Mucosa of rectum (tissue), 2 donors: ENCODE data around the gene SGPL1.
A peak's percentile ranks its signal among the peaks of the same experiment; 100 is the strongest.

ENCODE experiments used
- H3K27ac ChIP-seq, 2 donors: one replicate each; pipeline ENCODE4 v1.7.0; 2013; ENCODE audit warnings: inconsistent platforms in 2 of 2, low read depth in 2 of 2, low read length in 2 of 2
- H3K27me3 ChIP-seq, 2 donors: one replicate each; pipeline ENCODE4 v1.7.0; 2013; ENCODE audit warnings: low read length in 2 of 2; ENCODE audit not compliant: control insufficient read depth in 2 of 2, insufficient read depth in 2 of 2
- H3K36me3 ChIP-seq, 2 donors: one replicate each; pipeline ENCODE4 v1.7.0; 2013; ENCODE audit warnings: low read length in 2 of 2; ENCODE audit not compliant: control insufficient read depth in 2 of 2, insufficient read depth in 2 of 2
- H3K4me1 ChIP-seq, 2 donors: one replicate each; pipeline ENCODE4 v1.7.0; 2013; ENCODE audit warnings: low read length in 2 of 2, mild to moderate bottlenecking in 1 of 2; ENCODE audit not compliant: control insufficient read depth in 2 of 2, insufficient read depth in 2 of 2
- H3K4me3 ChIP-seq, 2 donors: one replicate each; pipeline ENCODE4 v1.7.0; 2013; ENCODE audit warnings: low read length in 2 of 2
- H3K9ac ChIP-seq, 2 donors: one replicate each; pipeline ENCODE4 v1.7.0; 2013; ENCODE audit warnings: low read length in 2 of 2, low read depth in 1 of 2, mild to moderate bottlenecking in 1 of 2
- H3K9me3 ChIP-seq, 2 donors: one replicate each; pipeline ENCODE4 v1.7.0; 2013; ENCODE audit warnings: low read length in 2 of 2; ENCODE audit not compliant: control insufficient read depth in 2 of 2
- donor health status: healthy.
- donor health status: Normal muscosa, but diverticular disease.

Gene SGPL1

GRCh38 chr10:70840836-70841235 lies 25.1 kb downstream of the SGPL1 start:
- H3K36me3 ChIP-seq = peaks cover 0 to 4% of the 10 kb centered on the region in 2 donors
- H3K4me3 ChIP-seq = no peak overlapping the region
- no peak overlapping the region for H3K27ac ChIP-seq
- no peaks in the 10 kb centered on the region for H3K27me3 ChIP-seq
- H3K9me3 ChIP-seq = peaks cover 0 to 5% of the 10 kb centered on the region in 2 donors
- H3K4me1 ChIP-seq = peaks cover 15 to 22% of the 10 kb centered on the region in 2 donors
- no peak overlapping the region for H3K9ac ChIP-seq

GRCh38 chr10:70843333-70843732 lies 27.6 kb downstream of the SGPL1 start:
- no peaks in the 10 kb centered on the region for H3K9me3 ChIP-seq
- peaks cover 21 to 25% of the 10 kb centered on the region in 2 donors for H3K4me1 ChIP-seq
- no peak overlapping the region for H3K27ac ChIP-seq
- H3K36me3 ChIP-seq = peaks cover 0 to 4% of the 10 kb centered on the region in 2 donors
- no peaks in the 10 kb centered on the region for H3K27me3 ChIP-seq
- H3K4me3 ChIP-seq = no peak overlapping the region
- no peak overlapping the region for H3K9ac ChIP-seq

GRCh38 chr10:70843776-70844489 lies 28.2 kb downstream of the SGPL1 start:
- Histone ChIP-seq H3K4me3 (no peak overlapping the region), H3K9me3 (no peaks in the 10 kb centered on the region), H3K36me3 (peaks cover 0 to 4% of the 10 kb centered on the region in 2 donors), H3K27me3 (no peaks in the 10 kb centered on the region), H3K4me1 (peaks cover 21 to 25% of the 10 kb centered on the region in 2 donors), H3K27ac (peak overlapping the region; percentile 36 to 43), H3K9ac (no peak overlapping the region)

DNA sequence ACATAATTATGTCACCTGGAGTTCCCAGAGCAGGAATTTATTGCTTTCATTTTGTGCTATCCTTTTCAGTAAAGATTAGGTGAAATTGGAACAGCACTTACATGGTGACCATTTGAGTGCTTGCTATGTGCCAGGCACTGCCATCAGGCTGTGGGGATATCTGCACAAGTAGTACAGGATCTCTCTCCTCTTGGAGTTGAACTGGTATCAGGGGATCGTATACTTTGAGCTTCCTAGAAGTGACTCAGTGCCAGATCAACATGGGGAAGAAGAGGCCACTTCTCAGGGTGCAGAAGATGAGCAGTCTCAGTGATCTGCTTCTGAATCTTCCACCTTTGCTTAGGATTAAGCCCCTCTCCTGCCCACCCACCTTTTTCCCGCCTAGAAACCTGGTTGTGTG lies 29.5 kb downstream of the SGPL1 start:
- Histone ChIP-seq H3K4me3 (no peak overlapping the region), H3K36me3 (peaks cover 0 to 6% of the 10 kb centered on the region in 2 donors), H3K4me1 (peaks cover 21 to 25% of the 10 kb centered on the region in 2 donors), H3K27ac (no peak overlapping the region), H3K9ac (no peak overlapping the region), H3K27me3 (no peaks in the 10 kb centered on the region), H3K9me3 (no peaks in the 10 kb centered on the region)

DNA sequence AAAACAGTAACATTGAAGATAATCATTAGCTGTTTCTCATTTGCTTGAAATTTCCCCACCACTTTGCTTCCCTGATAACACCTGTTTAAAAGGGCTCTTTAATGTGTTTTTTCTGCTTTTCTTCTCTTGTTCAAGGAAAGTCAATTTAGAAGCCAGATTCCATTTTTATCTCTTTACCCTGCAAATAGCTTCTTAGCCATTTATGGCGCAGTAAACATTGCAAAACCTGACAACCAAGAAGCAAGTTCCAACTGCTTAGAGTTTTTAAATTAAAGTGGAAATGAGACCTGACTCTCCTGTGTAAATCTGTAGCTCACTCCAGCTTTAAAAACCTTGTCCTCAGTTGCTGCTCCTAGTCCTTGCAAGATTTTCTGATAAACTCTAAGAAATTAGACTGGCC lies 30.1 kb downstream of the SGPL1 start:
- H3K4me1 ChIP-seq = peaks cover 21 to 25% of the 10 kb centered on the region in 2 donors
- no peak overlapping the region for H3K4me3 ChIP-seq
- peaks cover 0 to 7% of the 10 kb centered on the region in 2 donors for H3K36me3 ChIP-seq
- H3K27ac ChIP-seq = no peak overlapping the region
- H3K9me3 ChIP-seq = no peaks in the 10 kb centered on the region
- no peak overlapping the region for H3K9ac ChIP-seq
- H3K27me3 ChIP-seq = no peaks in the 10 kb centered on the region

- H3K9me3 ChIP-seq = no peaks in the 10 kb centered on the region
- no peak overlapping the region for H3K9ac ChIP-seq
- H3K36me3 ChIP-seq = peaks cover 5 to 10% of the 10 kb centered on the region in 2 donors
- H3K27ac ChIP-seq = no peak overlapping the region
- peaks cover 23 to 28% of the 10 kb centered on the region in 2 donors for H3K4me1 ChIP-seq
- H3K27me3 ChIP-seq = no peaks in the 10 kb centered on the region
- H3K4me3 ChIP-seq = no peak overlapping the region
These were observed 31.0 kb downstream of the SGPL1 start for GRCh38 chr10:70846795-70847194.

GRCh38 chr10:70847659-70848360 lies 32.1 kb downstream of the SGPL1 start:
- peaks cover 29 to 38% of the 10 kb centered on the region in 2 donors for H3K4me1 ChIP-seq
- no peak overlapping the region for H3K9ac ChIP-seq
- H3K4me3 ChIP-seq = no peak overlapping the region
- H3K36me3 ChIP-seq = peaks cover 7 to 11% of the 10 kb centered on the region in 2 donors
- no peaks in the 10 kb centered on the region for H3K9me3 ChIP-seq
- no peaks in the 10 kb centered on the region for H3K27me3 ChIP-seq
- H3K27ac ChIP-seq = no peak overlapping the region

DNA sequence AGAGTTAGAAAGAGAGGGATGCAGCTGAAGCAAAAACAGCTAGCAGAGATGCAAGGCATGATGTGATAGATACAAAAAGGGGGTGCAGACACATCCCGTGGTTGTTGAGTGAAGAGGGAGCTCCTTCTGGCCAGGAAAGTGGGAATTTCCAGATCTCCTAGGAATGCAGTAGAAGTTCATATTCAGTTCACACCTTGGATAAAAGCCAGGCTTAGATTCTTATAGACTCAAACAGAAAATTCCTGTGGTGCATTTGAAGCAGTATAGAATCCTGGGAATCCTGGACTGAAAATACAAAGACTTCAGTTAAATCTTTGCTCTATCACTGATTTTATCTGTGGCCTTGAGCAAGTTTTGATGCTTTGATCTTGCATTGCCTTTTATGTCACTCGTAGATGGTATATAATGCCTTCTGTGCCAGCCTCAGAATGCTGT lies 33.9 kb downstream of the SGPL1 start:
- peaks cover 31 to 32% of the 10 kb centered on the region in 2 donors for H3K4me1 ChIP-seq
- H3K36me3 ChIP-seq = peaks cover 9 to 11% of the 10 kb centered on the region in 2 donors

GRCh38 chr10:70850097-70850496 lies 34.3 kb downstream of the SGPL1 start:
- H3K36me3 ChIP-seq = peaks cover 9 to 12% of the 10 kb centered on the region in 2 donors
- peaks cover 28 to 31% of the 10 kb centered on the region in 2 donors for H3K4me1 ChIP-seq

More for the DNA sequence above, 33.9 kb downstream of the SGPL1 start:
- H3K27me3 ChIP-seq = no peaks in the 10 kb centered on the region
- H3K4me3 ChIP-seq = no peak overlapping the region
- H3K9ac ChIP-seq = no peak overlapping the region
- H3K9me3 ChIP-seq = no peaks in the 10 kb centered on the region
- no peak overlapping the region for H3K27ac ChIP-seq

More at GRCh38 chr10:70850097-70850496, 34.3 kb downstream of the SGPL1 start:
- Histone ChIP-seq H3K9me3 (no peaks in the 10 kb centered on the region), H3K9ac (no peak overlapping the region), H3K27me3 (no peaks in the 10 kb centered on the region), H3K4me3 (no peak overlapping the region), H3K27ac (no peak overlapping the region)
